ENCODE results near the gene SLC9A3. TPM values are rescaled to one million over a fixed set of nuclear protein-coding genes. Genes with fewer than 3 reads are reported as not detected.

Gene SLC9A3
- total RNA-seq, 1 donor from 2014 or later, result 1.4 TPM

DNA sequence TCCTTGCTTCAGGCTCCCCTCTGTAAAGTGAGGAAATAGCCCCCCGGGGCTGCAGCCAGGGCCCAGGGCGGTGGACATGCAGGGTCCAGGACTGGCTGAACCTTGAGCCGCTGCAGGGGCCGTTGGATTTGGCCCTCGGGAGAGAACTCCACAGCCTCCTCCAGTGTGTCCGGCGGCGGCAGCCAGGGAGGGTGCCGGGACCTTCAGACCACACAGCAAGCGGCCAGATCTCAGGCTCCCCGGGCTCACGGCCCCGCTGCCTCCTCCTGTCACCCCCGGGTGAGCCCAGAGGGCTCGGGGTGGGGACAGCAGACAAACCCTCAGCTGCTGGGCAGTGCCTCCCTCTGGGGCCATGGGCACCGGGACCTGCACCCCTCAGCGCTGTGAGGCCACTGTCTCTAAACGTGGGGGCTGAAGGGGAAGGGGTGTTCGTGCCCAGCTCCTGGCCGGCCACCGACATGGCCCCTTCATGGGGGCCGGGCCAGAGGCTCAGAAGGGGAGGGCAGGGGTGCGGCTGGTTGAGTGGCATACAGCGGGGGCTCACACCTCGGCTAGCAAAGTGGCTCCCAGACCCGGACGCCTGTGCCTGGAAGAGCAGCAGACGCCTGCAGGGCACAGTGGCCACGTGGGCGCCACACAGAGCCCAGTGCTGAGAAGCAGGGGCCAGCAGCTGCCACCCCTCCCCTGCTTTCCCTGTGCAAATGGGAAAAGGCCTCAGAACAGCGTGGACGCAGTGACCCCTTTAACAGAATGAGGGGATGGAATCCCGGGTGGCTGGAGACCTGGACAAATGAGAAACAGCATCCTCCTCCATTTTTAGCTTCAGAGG is 19.7 kb downstream of the SLC9A3 start:
- no peak for DNase-seq

DNA sequence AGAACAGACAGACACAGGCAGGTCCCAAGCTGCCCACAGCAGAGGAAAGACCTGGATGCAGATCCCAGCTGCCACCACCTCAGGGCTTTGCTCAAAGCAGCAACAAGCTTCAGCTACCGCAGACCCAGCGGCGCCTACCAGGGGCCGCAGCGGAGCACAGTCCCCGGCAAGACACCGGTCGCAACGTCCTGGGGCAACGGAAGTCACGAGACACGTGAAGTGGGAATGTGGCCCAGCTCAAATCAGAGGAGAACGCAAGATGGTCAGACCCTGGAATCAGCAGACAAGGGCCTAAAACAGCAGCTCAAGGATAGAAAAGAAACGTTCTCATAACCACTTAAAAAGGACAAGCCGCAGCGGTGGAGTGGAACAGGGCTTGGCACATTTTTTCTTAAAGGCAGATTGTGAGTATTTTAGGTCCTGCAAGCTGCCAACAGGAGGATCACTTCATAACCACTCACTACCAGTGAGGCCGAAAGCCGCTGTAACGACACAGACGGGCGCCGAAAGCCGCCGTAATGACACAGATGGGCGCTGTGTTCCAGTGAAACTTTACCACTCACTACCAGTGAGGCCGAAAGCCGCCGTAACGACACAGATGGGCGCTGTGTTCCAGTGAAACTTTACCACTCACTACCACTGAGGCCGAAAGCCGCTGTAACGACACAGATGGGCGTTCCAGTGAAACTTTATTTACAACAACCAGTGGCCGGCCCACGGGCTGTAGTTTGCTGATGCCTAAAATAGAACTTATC is 21.7 kb downstream of the SLC9A3 start:
- no peak for DNase-seq

DNA sequence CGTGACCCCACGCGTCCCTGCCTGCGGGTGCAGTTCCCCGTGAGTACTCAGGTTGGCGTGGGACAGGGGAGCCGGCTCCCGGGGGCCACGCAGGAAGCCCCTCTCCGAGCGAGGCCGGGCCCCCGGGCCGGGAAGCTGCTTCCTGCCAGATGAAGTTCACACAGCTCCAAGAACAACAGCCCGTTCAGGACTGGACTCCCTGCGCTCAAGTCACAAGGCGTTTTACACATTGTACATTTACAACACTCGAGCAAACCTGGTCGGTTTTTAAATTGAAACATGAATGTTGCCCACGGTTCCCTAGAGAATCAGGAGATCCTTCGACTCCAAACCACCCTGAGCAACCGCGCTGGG is 22.4 kb downstream of the SLC9A3 start:
- DNase-seq, result no peak

DNA sequence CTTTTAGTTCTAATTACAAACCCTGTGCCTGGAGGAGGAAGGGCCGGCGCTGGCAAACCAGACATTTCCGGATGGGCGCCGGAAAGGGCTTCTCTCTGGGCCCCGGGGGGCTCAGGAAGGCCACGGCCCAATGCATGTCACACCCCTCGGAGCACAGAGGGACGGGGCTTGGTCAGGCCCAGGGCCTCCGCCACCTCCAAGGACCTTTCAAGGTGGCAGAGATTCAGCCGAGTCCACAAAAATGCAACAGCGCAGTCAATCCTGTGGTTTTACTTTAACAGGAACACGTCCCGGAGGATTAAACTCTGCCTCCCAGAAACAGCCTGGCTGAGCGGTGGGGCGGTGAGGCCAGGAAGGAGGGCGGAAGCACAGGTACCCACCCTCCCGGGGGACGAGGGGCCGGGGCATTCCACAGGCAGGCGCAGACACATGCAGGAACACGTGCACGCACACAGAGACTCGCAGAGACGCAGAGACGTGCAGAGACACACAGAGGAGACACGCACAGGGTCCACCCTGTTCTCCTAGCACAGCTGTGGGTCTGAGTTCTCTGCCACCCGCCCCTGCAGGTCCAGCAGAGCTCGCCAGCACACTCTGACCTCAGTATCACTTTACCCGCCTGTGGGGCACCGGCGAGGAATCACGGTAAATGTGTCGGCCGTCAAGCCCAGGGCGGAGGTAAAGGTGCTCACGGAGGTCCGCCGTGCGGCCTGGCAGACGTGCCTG is 23.0 kb downstream of the SLC9A3 start:
- no peak for DNase-seq

DNA sequence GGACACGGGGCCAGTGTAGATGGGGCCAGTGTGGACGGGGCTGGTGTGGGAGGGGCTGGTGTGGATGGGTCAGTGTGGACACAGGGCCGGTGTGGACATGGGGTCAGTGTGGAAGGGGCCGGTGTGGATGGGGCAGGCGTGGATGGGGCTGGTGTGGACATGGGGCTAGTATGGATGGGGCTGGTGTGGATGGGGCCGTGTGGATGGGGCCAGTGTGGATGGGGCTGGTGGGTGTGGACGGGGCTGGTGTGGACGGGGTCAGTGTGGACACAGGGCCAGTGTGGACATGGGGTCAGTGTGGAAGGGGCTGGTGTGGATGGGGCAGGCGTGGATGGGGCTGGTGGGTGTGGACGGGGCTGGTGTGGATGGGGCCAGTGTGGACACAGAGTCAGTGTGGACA is 23.8 kb downstream of the SLC9A3 start:
- DNase-seq, result no peak

DNA sequence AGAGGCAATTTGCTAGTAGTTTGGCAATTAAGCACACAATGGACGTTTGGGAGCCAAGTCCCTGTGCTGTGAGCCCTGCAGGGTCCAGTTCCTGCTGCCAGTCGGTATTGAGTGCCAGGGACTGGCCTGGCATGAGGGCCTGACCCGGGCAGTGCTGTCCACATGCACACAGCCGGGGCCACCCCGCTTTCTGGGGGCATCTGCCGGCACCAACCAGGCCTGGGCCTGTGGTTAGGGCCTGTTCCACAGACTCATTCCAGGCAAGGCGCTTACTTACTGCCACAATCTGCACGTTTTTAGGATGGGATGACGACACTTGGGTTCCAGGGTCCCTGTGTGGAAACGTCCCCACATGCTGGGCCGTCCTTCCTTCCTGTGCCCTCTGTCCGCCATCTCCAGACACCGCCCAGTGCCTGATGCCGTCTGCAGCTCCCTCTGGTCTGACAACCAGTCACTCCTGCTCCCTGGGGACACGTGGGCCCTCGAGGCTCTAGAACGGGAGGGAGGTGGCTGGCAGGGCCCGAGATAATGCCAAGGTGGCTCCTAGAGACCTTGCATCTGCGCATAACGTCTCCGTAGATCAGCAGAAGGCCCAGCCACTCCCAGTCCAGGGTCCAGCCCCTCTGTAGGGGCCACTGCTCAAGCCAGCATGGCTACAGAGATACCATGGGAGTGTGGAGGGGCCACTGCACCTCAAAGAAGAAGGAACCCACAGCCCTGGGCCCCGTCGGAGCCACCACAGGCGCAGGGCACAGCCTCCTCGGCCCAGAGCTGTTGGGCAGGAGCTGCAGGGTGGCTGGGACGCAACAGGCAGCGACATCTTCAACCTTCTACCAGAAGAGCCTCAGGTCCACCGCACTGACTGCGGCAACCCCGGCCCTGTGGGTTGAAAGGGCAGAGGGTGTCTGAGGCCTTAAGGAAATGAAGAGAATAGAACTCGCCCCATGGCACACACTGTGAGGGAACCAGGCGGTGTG is 24.7 kb downstream of the SLC9A3 start:
- DNase-seq, result no peak

DNA sequence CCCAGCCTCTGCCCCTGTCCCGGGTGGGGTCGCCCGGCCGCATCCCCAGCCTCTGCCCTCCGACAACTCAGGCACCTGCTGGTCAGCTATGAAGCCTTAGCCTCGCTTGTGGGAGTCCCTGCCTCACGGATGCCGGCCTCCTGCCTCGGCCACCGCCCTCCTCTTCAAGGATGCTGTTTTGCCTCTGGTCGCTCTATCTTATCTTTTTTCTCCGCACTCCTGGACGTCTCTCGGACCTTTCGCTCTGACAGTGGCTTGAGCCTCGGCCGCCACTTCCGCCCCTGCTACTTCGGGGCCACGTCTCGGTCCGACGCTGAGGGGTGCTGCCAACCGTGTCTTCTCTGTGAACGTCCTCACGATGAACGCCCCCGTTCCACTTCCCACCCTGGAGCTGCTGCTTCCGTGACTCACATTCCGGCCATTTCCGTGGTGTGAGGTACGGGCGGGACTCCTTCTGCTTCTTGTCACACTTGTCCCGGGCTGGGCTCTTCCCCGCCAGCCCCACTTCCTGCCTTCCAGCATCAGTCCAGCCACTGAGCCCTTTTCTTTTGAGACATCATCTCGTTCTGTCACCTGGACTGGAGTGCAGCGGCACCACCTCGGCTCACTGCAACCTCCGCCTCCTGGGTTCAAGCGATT is 26.3 kb downstream of the SLC9A3 start:
- DNase-seq, result no peak

DNA sequence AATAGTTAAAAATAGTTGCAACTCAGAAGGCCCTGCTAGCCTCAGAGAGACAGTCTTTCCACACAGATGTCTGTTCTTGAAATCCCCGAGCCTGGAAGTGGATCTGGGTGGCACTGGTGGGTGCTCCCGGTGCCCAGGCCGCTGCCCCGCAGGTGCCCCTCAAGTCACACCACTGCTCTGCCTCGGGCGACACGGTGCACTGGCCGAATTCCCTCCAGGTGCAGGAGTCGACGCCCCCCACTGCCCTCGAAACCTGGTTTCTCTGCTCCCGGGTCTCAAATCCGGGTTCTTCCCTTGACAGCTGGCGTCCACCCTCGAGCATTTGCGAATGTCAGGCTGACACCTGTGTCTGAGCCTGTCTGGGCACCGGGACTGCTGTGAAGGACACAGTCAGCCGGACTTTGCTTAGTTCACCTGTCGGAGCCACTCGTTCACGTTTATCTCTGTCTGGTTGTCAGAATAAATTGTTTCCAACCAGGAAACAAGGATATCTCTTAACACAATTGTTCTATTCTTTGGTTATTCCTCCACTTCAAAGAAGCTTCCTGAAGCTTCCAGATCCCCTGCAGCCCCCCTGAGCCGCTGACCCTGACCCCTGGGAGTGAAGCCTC is 27.1 kb downstream of the SLC9A3 start:
- DNase-seq, result no peak

DNA sequence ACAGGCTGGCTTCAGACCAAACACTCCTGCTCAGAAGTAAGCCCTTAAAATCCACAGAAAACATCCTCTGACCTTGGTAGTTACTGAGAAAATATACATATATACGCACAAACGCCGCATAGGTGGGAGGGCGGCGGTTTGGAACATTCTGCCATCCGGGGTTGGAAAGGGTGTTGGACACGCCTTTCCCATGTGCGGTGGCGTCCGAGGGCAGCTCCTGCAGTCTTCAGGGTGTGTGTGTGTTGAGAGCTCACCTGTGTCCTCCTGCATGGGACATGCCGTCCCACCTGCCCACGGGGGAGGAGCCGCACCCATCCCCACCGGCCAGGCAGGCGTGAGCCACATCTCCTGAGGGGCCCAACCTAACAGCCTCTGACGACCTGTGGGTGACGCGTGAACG is 28.2 kb downstream of the SLC9A3 start:
- DNase-seq, result no peak

DNA sequence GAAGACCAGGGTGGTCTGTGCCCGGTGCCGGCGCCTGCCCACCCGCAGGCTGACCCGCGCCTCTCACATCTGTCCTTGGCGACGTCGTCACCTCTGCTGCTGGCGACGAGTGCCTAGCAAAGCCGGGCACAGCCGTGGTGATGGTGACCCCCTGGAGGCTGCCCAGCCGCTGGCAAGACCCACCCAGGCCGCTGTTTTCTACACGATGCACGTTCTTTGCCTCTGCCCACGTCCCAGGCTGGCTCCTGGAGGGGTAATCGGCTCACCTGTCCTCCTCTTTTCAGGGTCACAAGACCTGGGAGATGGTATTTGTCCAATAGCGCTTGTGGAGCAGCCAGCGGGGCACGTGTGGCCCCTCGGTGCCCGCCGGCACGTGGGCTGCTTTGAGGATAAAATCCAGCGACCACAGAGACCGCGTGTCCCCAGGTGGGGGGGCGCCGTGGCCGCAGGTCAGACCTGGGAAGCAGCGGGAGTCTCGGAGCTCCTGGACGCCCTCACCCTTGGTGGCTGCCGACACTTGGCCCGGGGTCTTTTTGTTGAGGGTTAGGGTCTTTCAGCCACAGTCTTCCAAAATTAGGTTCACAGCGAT is 29.5 kb downstream of the SLC9A3 start:
- no peak for DNase-seq

DNA sequence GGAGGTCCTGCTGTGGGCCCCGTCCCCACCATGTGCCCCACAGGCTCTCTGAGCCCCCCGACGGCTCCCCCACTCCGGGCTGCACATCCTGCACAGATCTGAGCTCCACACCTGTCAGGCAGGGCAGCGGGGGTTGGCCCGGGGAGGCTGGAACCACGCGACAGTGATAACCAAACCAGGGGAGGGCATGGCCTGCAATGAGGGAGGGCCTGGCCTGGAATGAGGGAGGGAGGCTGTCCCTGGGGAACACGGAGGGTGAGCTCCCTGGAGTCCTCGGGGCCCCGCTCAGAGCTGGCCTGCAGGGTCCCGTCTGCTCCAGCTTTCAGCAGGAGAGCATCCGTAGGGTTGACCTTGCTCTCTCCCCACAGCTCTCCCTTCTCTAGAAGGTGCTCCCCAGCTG is 30.5 kb downstream of the SLC9A3 start:
- DNase-seq, result no peak

DNA sequence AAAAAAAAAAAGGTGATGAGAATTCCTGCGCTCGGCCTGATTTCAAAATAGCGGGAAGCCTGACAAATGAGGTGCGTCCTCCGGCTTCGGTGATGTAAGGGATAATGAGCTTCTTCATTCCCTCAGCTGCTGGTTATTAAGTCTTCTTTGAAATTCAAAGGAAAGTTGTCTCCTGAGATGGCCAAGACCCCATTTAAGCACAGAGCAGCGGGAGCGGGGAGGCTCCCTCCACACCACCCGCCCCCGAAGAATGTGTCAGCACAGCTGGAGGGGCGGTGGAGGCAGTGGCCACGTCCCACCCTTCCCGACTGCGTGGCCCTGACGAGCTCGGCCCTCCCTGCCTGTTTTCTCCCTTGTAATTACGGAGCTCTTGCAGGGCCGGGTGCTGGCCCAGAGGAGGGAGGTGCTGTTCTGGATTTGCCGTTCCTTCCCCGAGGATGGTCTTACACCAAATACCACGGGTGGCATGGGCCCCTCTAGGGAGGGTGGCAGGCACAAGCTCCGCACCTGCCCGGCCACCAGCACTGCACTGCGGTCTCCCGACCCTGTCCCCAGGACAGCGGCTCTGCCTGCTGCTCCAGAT is 31.0 kb downstream of the SLC9A3 start:
- no peak for DNase-seq

DNA sequence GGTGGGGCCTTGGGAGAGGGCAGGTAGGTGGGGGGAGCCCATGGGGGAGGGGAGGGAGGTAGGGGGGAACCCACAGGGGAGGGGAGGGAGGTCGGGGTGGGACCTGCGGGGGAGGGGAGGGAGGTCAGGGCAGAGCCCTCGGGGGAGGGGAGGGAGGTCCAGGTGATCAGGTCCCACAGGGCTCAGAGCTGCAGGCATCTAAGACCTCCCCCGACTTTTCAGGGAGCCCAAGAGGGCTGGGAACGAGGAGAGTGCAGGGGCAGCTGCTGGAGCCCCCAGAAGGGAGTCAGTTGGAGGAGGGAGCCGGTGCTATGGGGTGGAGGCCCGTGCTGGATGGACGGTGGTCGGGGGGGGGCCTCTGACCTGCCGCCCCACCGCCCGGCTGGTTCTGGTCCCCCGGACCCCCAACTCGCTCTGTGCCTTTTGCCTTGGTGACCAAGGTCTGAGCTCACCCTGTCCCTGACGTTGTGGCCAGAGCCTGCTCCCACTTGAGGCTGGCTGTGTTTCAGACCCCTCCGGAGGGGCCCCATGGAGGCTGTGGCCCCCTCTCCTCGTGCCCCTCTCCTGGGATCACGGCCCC is 31.8 kb downstream of the SLC9A3 start:
- DNase-seq, result no peak

DNA sequence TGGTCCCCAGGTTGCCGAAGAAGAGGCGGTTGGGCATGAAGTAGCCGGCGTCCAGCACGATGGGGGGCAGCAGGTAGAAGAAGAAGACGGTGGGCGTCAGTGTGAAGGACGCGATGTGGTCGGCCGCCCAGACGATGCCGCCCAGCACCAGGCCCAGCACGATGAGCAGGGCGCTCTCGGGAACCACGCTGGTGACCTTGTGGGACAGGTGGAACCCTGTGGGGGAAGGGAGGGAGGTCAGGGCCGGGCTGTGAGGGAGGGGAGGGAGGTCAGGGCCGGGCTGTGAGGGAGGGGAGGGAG is 32.4 kb downstream of the SLC9A3 start:
- no peak for DNase-seq

DNA sequence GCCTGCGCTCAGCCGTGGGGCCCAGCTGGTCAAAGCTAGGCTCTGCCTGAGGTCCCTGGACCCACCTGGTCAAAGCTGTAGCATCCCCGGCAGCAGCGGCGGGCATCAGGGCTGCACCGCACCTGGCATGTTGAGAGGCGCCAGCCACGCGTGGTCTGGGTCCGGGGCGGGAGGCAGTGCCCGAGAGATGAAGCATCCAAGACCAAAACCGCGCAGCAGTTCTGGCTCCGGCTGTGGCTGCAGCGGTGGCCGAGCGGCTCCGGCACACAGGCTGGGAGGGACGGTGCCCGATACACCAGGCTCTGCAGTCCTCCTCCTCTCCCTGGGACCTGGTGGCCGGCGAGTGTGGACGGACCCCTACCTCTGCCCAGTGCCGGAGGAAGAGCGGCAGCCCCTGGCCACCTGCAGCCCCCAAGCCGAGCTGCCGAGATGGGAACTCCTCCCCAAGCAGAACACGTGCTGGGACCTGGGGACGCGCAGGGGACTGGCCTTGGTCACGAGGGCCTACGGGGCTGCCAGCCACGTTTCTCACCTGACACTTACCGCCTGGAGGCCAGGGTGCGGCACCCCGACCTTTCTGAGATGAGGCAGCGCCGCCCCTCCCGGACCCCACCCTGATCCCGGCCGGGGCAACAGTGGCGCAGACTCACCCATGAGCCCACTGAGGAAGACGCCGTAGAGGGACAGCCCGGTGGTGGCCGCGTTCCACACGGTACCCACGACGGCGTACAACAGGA is 33.0 kb downstream of the SLC9A3 start:
- DNase-seq, result no peak

DNA sequence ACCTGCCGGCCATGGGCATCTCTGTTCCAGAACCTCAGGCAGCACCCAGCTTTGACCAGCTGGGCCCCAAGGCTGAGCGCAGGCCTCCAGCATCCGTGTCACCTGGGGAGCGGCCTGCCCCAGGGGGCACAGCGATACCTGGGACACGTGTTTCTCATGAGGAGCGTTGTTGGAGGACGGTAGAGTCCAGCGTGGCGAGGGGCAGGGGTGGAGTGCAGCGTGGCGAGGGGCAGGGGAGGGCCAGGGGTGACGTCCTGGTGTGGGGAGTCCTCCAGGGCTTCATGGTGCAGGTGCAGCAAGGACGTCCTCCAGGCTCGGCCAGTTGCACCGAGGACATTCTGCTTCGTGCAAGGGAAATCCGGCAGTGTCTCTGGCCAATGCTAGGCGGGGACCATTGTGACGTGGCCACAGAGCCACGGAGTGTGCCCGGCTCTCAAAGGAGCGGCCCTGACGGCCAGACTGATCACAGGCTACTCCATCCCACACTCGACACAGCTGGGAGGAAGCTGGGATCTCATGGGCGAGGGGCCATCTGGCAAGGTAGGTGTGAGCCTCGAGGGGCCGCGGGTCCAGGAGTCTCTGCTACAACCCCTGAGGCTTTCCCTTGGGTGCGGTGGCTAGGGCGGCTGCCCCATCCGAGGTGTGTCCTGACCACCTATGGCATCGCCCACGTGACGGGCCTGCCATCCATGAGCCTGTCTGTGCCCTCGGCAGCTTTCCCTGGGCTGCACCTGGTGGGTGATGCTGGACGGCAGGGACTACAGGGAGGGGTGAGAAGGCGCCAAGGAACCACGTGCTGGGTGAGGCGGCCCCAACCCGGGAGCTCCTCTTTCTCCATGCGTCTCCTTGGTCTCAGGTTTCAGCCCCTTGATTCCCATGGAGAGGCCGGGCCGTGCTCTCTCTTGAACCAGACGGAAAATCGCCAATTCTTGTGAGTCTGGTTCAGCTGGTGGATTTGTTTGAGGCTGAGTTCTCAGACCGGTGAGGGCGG is 33.8 kb downstream of the SLC9A3 start:
- DNase-seq, result no peak

DNA sequence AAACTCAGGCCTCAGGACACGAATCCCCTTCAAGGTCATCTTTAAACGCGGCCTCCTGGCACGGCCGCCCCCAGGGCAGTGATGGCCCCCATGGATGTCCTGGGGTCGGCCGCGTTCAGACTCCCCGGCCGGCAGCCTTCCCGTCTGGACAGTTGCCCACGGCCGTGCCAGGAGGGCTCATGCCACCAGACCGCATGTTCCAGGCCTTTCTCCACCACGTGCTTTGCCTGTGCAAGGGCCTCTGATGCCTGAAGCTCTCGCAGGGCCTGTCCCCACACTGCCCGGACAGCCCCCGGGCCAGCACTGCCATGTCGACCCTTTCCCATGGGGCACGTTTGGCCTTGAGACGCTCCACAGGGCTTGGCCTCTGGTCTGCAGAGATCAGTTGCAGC is 34.6 kb downstream of the SLC9A3 start:
- DNase-seq, result no peak
